ENCODE results near the gene SASH1. TPM values are rescaled to one million over a fixed set of nuclear protein-coding genes. Genes with fewer than 3 reads are reported as not detected.

SASH1 gene
- total RNA-seq, 5 donors from 2014 or later (not counting 1 experiment from before 2014, with no cell fraction given) = 0.26 to 5.5 (median 0.95) TPM

DNA sequence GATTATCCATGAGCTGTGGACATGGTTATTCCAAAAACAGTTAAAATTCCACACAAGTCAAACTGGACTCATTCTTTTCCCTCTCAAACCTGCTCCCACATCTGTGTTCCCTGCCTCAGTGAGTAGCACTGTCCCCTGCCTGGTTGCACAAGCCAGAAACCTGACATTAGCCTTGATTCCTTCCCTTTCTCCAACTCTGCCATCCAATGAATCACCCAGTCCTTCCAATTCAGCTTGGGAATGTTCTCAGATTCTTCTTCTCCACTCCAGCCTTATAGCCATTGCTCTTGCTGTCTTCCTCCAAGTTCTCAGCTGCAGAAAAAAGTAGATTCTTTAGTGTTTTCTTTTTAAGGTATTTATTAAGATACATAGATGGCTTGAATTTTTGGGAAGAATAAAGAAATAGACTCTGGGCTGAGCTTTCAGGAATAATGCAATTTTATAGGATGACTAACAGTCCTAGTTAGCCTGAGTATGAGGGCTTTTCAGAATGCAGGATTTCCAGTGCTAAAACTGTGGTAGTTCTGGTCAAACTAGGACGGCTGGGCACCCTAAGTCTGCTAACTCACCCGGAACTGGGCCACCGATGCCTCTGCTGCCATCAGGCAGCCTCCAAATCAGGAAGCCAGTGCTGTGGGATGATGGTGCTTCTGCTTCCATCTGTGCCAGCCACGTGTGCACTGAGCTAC lies 18.2 kb upstream of the SASH1 start:
- no peak overlapping the region for H3K4me3 ChIP-seq (ENCODE audit: control insufficient read depth in 1 of 2, extremely low read depth in 1 of 2, low read length in 1 of 2)
- H3K4me1 Mint-ChIP-seq = no peaks in the 10 kb centered on the region
- DNase-seq = no peak
- WGBS (ENCODE audit: insufficient coverage) = 0% methylated on average over 1 of the region's 4 CpGs
- no peaks in the 10 kb centered on the region for H3K9me3 ChIP-seq
- no peak overlapping the region for H3K4me3 Mint-ChIP-seq
- H3K27me3 Mint-ChIP-seq = peaks cover 12 to 13% of the 10 kb centered on the region in 2 donors
- H3K9me3 Mint-ChIP-seq = peaks cover 0 to 5% (median 0%) of the 10 kb centered on the region in 3 donors
- ATAC-seq (replicated peaks in 1 of 4) = no peak
- ChIA-PET POLR2A (interaction anchor here in 1 of 2 donors (0.6 kb wide), 1 partner anchor 38 kb away, joined by 3 read pairs; no protein-coding TSS in a partner anchor), CTCF (no interaction called here)
- no peaks in the 10 kb centered on the region for H3K36me3 ChIP-seq (ENCODE audit: control insufficient read depth in 2 of 2, extremely low read depth in 1 of 2, insufficient read depth in 1 of 2, low read length in 1 of 2)
- no peak overlapping the region for H3K27ac Mint-ChIP-seq
- peaks cover 0 to 3% of the 10 kb centered on the region in 2 experiments for H3K27me3 ChIP-seq (replicated peaks in 1 of 2; ENCODE audit: control insufficient read depth in 2 of 2, extremely low read depth in 1 of 2, insufficient read depth in 2 of 2, low read length in 1 of 2)
- no peak overlapping the region for H3K27ac ChIP-seq (ENCODE audit: low read length)
- no peaks in the 10 kb centered on the region for H3K36me3 Mint-ChIP-seq
- no peaks in the 10 kb centered on the region for H3K4me1 ChIP-seq (ENCODE audit: control insufficient read depth in 1 of 2, extremely low read depth in 1 of 2, insufficient read depth in 2 of 2, low read length in 2 of 2)

DNA sequence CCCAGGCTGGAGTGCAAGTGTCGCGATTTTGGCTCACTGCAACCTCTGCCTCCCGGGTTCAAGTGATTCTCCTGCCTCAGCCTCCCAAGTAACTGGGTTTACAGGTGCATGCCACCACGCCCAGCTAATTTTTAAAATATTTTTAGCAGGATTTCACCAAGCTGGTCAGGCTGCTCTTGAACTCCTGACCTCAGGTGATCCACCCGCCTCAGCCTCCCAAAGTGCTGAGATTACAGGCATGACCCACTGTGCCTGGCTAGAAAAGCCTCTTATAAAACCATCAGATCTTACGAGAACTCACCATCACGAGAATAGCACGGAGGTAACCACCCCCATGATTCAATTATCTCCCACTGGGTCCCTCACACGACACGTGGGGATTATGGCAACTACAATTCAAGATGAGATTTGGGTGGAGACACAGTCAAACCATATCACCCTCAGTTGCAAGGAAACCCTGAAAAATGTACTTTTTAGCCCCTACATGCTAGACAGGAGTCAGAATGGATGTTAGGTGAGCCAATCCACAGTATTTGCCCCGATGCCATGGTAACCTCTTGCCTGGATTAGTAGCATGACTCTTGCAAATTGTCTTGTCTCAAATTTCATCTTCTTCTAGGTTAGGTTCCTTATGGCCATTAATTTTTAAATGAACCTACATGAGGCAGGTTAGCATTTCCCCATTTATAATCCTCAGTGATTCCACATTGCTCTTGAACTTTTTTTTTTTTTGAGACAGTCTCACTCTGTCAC lies 17.1 kb upstream of the SASH1 start:
- H3K4me1 Mint-ChIP-seq = no peaks in the 10 kb centered on the region
- H3K4me3 ChIP-seq (ENCODE audit: control insufficient read depth in 1 of 2, extremely low read depth in 1 of 2, low read length in 1 of 2) = no peak overlapping the region
- H3K9me3 ChIP-seq = no peaks in the 10 kb centered on the region
- peaks cover 0 to 4% of the 10 kb centered on the region in 2 experiments for H3K27me3 ChIP-seq (replicated peaks in 1 of 2; ENCODE audit: control insufficient read depth in 2 of 2, extremely low read depth in 1 of 2, insufficient read depth in 2 of 2, low read length in 1 of 2)
- no peak overlapping the region for H3K27ac ChIP-seq (ENCODE audit: low read length)
- ATAC-seq (replicated peaks in 1 of 4) (no peak), DNase-seq (no peak)
- peaks cover 10% of the 10 kb centered on the region in 2 donors for H3K27me3 Mint-ChIP-seq
- 80% methylated on average over 6 of the region's 11 CpGs for WGBS (ENCODE audit: insufficient coverage)
- H3K4me3 Mint-ChIP-seq = no peak overlapping the region
- H3K9me3 Mint-ChIP-seq = peaks cover 0 to 5% (median 0%) of the 10 kb centered on the region in 3 donors
- H3K27ac Mint-ChIP-seq = no peak overlapping the region
- POLR2A ChIA-PET = no interaction called here
- no peaks in the 10 kb centered on the region for H3K36me3 Mint-ChIP-seq
- no peaks in the 10 kb centered on the region for H3K4me1 ChIP-seq (ENCODE audit: control insufficient read depth in 1 of 2, extremely low read depth in 1 of 2, insufficient read depth in 2 of 2, low read length in 2 of 2)
- no peaks in the 10 kb centered on the region for H3K36me3 ChIP-seq (ENCODE audit: control insufficient read depth in 2 of 2, extremely low read depth in 1 of 2, insufficient read depth in 1 of 2, low read length in 1 of 2)
- CTCF ChIA-PET = no interaction called here

DNA sequence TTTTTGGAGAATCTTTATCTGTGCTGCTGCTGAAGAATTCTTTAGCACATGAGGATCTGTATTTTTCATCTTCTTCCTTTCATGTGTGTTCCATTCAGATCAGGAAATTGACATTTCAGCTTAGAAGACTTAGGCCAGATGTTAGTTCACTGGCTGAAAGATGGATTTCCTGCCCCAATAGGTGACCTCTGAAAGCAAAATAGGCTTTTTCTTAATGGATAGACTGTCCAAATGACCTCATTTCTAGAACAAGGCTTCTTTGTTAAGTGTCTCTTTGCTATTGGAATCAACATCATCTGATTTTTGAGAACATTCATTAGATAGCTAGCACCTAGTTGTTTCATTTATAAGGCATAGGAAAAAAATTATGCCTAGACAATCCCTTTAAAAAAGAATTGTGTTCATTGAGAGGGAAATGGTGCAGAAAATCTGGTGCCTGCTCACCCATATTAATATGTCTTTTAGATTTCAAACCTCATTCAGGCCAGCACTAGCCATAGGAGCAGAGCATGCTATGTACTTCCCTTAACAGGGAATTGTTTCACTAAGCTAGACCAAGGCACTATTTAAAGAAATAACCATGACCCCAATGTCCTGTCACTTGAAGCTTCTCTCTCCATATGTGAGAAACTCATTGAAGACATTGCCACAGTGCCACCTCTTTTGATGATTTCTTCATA lies 13.6 kb upstream of the SASH1 start:
- DNase-seq (no peak), ATAC-seq (replicated peaks in 1 of 4) (no peak)
- no peak overlapping the region for H3K4me3 ChIP-seq (ENCODE audit: control insufficient read depth in 1 of 2, extremely low read depth in 1 of 2, low read length in 1 of 2)
- no peaks in the 10 kb centered on the region for H3K9me3 Mint-ChIP-seq
- ChIA-PET CTCF (no interaction called here), POLR2A (no interaction called here)
- H3K27ac Mint-ChIP-seq = no peak overlapping the region
- H3K4me1 Mint-ChIP-seq = no peaks in the 10 kb centered on the region
- H3K27ac ChIP-seq (ENCODE audit: low read length) = no peak overlapping the region
- no peaks in the 10 kb centered on the region for H3K36me3 ChIP-seq (ENCODE audit: control insufficient read depth in 2 of 2, extremely low read depth in 1 of 2, insufficient read depth in 1 of 2, low read length in 1 of 2)
- peaks cover 13 to 20% of the 10 kb centered on the region in 2 donors for H3K27me3 Mint-ChIP-seq
- H3K9me3 ChIP-seq = no peaks in the 10 kb centered on the region
- no peaks in the 10 kb centered on the region for H3K36me3 Mint-ChIP-seq
- H3K27me3 ChIP-seq (replicated peaks in 1 of 2; ENCODE audit: control insufficient read depth in 2 of 2, extremely low read depth in 1 of 2, insufficient read depth in 2 of 2, low read length in 1 of 2) = peaks cover 0 to 11% of the 10 kb centered on the region in 2 experiments
- no peaks in the 10 kb centered on the region for H3K4me1 ChIP-seq (ENCODE audit: control insufficient read depth in 1 of 2, extremely low read depth in 1 of 2, insufficient read depth in 2 of 2, low read length in 2 of 2)
- H3K4me3 Mint-ChIP-seq = no peak overlapping the region

DNA sequence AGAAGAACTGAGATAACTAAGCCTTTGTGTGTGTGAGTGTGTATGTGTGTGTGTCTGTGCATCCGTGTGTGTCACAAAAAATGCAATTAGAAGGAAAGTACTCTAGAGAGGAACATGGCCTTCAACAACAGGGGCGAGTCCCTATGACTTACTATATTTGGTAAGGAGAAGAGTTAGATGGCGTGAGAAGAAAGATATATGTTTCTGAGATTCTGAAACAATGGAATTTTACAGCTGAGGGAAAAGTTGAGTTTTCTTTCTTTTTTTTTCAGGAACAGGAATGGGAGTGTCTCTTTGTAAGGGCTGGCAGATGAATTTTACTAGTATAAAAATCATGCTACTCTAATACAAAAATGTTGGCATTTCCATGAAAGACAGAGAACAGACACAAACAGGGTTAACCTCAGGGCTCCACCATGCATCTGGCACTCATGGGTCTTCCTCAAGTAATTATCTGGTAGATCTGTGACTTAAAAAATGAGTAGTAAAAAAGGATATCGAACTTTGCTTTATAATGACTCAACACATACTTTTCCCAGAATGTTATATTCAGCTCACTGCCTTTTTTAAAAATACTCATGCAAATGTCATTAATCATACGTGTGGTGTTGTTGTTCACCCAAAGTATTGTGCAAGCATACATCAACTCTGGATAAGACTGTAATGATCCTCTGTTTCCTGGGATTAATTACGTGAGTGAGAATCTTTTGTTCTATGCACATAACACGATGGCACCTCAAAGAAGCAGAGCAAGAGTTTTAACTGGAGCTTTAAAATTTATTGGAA lies 12.8 kb upstream of the SASH1 start:
- peaks cover 13 to 20% of the 10 kb centered on the region in 2 donors for H3K27me3 Mint-ChIP-seq
- POLR2A ChIA-PET = no interaction called here
- H3K4me1 ChIP-seq (ENCODE audit: control insufficient read depth in 1 of 2, extremely low read depth in 1 of 2, insufficient read depth in 2 of 2, low read length in 2 of 2) = no peaks in the 10 kb centered on the region

DNA sequence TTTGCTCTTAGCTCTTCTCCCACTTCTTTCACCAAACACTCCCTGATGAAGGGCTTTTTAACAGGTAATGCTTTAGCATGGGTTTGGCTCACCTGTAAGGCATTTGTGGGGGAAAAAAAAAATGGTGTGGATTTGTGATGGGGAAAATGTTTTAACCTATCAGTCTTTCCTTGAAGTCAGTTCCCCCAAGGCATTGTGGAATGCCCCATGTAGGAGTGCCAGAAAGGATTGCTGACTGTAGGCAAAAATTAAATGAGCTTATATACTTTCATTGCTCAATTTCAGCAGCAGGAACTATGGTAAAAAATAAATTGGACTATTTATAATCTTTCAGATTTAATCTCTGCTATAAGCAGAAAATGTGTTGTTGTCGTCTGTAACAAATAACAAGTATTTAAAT lies 10.6 kb upstream of the SASH1 start:
- CTCF ChIA-PET = no interaction called here
- no CpG with 5 or more reads among the region's 1 CpG for WGBS (ENCODE audit: insufficient coverage)

More for the DNA sequence above, 12.8 kb upstream of the SASH1 start:
- H3K27me3 ChIP-seq (replicated peaks in 1 of 2; ENCODE audit: control insufficient read depth in 2 of 2, extremely low read depth in 1 of 2, insufficient read depth in 2 of 2, low read length in 1 of 2) = peaks cover 0 to 11% of the 10 kb centered on the region in 2 experiments
- 60% methylated on average over 4 of the region's 7 CpGs for WGBS (ENCODE audit: insufficient coverage)
- Mint-ChIP-seq H3K4me1 (no peaks in the 10 kb centered on the region), H3K9me3 (no peaks in the 10 kb centered on the region), H3K27ac (no peak overlapping the region), H3K36me3 (no peaks in the 10 kb centered on the region), H3K4me3 (no peak overlapping the region)
- H3K36me3 ChIP-seq (ENCODE audit: control insufficient read depth in 2 of 2, extremely low read depth in 1 of 2, insufficient read depth in 1 of 2, low read length in 1 of 2) = no peaks in the 10 kb centered on the region
- ATAC-seq (replicated peaks in 1 of 4) = no peak
- no peak for DNase-seq
- H3K9me3 ChIP-seq = no peaks in the 10 kb centered on the region
- no peak overlapping the region for H3K27ac ChIP-seq (ENCODE audit: low read length)
- no peak overlapping the region for H3K4me3 ChIP-seq (ENCODE audit: control insufficient read depth in 1 of 2, extremely low read depth in 1 of 2, low read length in 1 of 2)
- CTCF ChIA-PET = no interaction called here

DNA sequence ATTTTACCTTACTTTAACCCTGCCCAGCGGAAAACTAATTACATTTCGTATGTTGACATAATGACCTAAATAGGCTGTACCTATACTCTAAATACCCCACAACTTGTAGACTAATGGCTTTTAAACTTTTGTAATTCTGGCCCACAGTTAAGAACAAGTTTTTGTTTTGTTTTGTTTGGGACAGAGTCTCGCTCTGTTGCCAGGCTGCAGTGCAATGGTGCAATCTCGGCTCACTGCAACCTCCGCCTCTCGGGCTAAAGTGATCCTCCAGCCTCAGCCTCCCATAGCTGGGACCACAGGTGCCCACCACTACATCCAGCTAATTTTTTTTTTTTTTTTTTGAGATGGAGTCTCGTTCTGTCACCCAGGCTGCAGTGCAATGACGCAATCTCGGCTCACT lies 5.7 kb upstream of the SASH1 start:
- ATAC-seq (replicated peaks in 1 of 4) = no peak
- Mint-ChIP-seq H3K27me3 (peaks cover 7 to 19% of the 10 kb centered on the region in 2 donors), H3K4me1 (peaks cover under 1 to 1% (median under 1%) of the 10 kb centered on the region in 3 donors), H3K27ac (no peak overlapping the region), H3K9me3 (no peaks in the 10 kb centered on the region), H3K36me3 (no peaks in the 10 kb centered on the region), H3K4me3 (no peak overlapping the region)
- ChIA-PET CTCF (interaction anchor here in 1 of 2 donors (0.7 kb wide), 1 partner anchor 339 kb away, joined by 3 read pairs; no protein-coding TSS in a partner anchor), POLR2A (no interaction called here)
- H3K27me3 ChIP-seq (replicated peaks in 1 of 2; ENCODE audit: control insufficient read depth in 2 of 2, extremely low read depth in 1 of 2, insufficient read depth in 2 of 2, low read length in 1 of 2) = peaks cover 5 to 23% of the 10 kb centered on the region in 2 experiments
- WGBS (ENCODE audit: insufficient coverage) = no CpG with 5 or more reads among the region's 9 CpGs
- no peaks in the 10 kb centered on the region for H3K36me3 ChIP-seq (ENCODE audit: control insufficient read depth in 2 of 2, extremely low read depth in 1 of 2, insufficient read depth in 1 of 2, low read length in 1 of 2)
- no peak overlapping the region for H3K27ac ChIP-seq (ENCODE audit: low read length)
- H3K4me3 ChIP-seq (ENCODE audit: control insufficient read depth in 1 of 2, extremely low read depth in 1 of 2, low read length in 1 of 2) = no peak overlapping the region
- DNase-seq = no peak
- peaks cover 0 to 1% of the 10 kb centered on the region in 2 experiments for H3K4me1 ChIP-seq (ENCODE audit: control insufficient read depth in 1 of 2, extremely low read depth in 1 of 2, insufficient read depth in 2 of 2, low read length in 2 of 2)
- no peaks in the 10 kb centered on the region for H3K9me3 ChIP-seq

More for the DNA sequence above, 10.6 kb upstream of the SASH1 start:
- Histone ChIP-seq H3K27ac (ENCODE audit: low read length) (no peak overlapping the region), H3K4me3 (ENCODE audit: control insufficient read depth in 1 of 2, extremely low read depth in 1 of 2, low read length in 1 of 2) (no peak overlapping the region), H3K9me3 (no peaks in the 10 kb centered on the region), H3K4me1 (ENCODE audit: control insufficient read depth in 1 of 2, extremely low read depth in 1 of 2, insufficient read depth in 2 of 2, low read length in 2 of 2) (no peaks in the 10 kb centered on the region), H3K36me3 (ENCODE audit: control insufficient read depth in 2 of 2, extremely low read depth in 1 of 2, insufficient read depth in 1 of 2, low read length in 1 of 2) (no peaks in the 10 kb centered on the region), H3K27me3 (replicated peaks in 1 of 2; ENCODE audit: control insufficient read depth in 2 of 2, extremely low read depth in 1 of 2, insufficient read depth in 2 of 2, low read length in 1 of 2) (peaks cover 0 to 11% of the 10 kb centered on the region in 2 experiments)
- Mint-ChIP-seq H3K36me3 (no peaks in the 10 kb centered on the region), H3K27ac (no peak overlapping the region), H3K4me3 (no peak overlapping the region), H3K27me3 (peaks cover 9 to 15% of the 10 kb centered on the region in 2 donors), H3K9me3 (no peaks in the 10 kb centered on the region), H3K4me1 (no peaks in the 10 kb centered on the region)
- ATAC-seq (replicated peaks in 1 of 4) (no peak), DNase-seq (no peak)
- POLR2A ChIA-PET = no interaction called here

Measured in T-cell (primary cell).